Measurements from ENCODE around the gene FGD5. TPM values are rescaled to one million over a fixed set of nuclear protein-coding genes. Genes with fewer than 3 reads are reported as not detected.

Gene FGD5
- polyA plus RNA-seq, 1 donor (not counting 4 experiments of a cell fraction or from before 2014, with no cell fraction given), result not detected

DNA sequence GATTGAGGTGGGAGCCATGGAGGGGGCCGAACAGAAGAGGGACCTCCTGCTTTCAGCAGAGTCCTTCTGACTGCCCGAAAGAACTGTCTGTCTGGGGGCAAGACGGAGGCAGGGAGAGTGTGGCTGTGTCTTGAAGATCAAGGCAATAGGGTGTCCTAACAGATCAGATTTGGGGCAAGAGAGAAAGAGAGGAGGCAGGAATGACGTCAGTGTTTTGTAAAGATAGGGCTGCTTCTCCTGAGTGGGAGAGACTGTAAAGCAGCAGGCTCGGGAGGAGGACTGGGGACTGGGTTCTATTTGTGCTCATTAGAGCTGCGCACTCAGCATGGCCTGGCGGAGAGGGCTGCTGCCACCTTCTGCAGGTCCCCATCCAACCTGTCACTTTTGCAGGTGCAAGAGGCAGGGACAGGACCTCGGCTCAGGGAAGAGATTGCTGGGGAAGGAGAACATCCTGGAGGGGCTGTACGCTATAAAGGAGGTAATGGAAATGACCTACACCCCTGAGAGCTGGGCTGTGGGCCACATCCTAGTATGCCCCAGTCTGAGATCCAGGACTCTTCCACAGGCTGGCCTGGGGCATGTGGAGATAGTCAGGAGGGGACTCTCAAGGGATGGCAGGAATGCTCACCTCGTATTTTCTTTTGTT lies 29.0 kb upstream of the FGD5 start:
- no peak for TF ChIP-seq EZH2 (IDR thresholded peaks at IDR 0.05; ENCODE audit: low read length)
- DNase-seq (ENCODE audit: low read depth, low spot score) (no peak), FAIRE-seq (no peak)
- peaks cover 6% of the 10 kb centered on the region for H3K27me3 ChIP-seq (ENCODE audit: control insufficient read depth, extremely low read depth, insufficient read depth, low read length)
- H3K4me2 ChIP-seq (ENCODE audit: control insufficient read depth, extremely low read depth, insufficient read depth, low read depth, low read length), result no peak overlapping the region
- H3K36me3 ChIP-seq (ENCODE audit: control insufficient read depth in 2 of 2, extremely low read depth in 1 of 2, insufficient read depth in 2 of 2, low read length in 2 of 2), result no peaks in the 10 kb centered on the region
- no peak overlapping the region for H2AFZ ChIP-seq (ENCODE audit: control insufficient read depth, low read length)
- dilution Hi-C loops (cut with MboI; ENCODE audit: extremely low pct_ligation_motif_present, low sequenced_read_pairs), result loop anchor here (5.0 kb wide), 1 partner anchor 48 kb away; no protein-coding TSS in a partner anchor
- no peaks in the 10 kb centered on the region for H3K9me3 ChIP-seq (ENCODE audit: control insufficient read depth, low read depth, low read length)
- no peak overlapping the region for H3K27ac ChIP-seq (ENCODE audit: control insufficient read depth, insufficient read depth, low read length)
- no peak overlapping the region for H3K4me3 ChIP-seq (ENCODE audit: control insufficient read depth in 2 of 3, extremely low read depth in 1 of 3, insufficient read depth in 2 of 3, low read depth in 1 of 3, low read length in 3 of 3)
- no peaks in the 10 kb centered on the region for H4K20me1 ChIP-seq (ENCODE audit: control insufficient read depth, extremely low read depth, insufficient read depth, low read length)
- no peak overlapping the region for H3K9ac ChIP-seq (ENCODE audit: control insufficient read depth, extremely low read depth, insufficient read depth, low read length)
- no peaks in the 10 kb centered on the region for H3K79me2 ChIP-seq (ENCODE audit: control insufficient read depth, insufficient read depth, low read length)
- no peaks in the 10 kb centered on the region for H3K4me1 ChIP-seq (ENCODE audit: control insufficient read depth, extremely low read depth, insufficient read depth, low read length)
- H3K9me1 ChIP-seq (ENCODE audit: control insufficient read depth, extremely low read depth, insufficient read depth, low read length), result no peaks in the 10 kb centered on the region

- Histone ChIP-seq H3K9ac (ENCODE audit: control insufficient read depth, extremely low read depth, insufficient read depth, low read length) (no peak overlapping the region), H2AFZ (ENCODE audit: control insufficient read depth, low read length) (no peak overlapping the region), H3K4me3 (ENCODE audit: control insufficient read depth in 2 of 3, extremely low read depth in 1 of 3, insufficient read depth in 2 of 3, low read depth in 1 of 3, low read length in 3 of 3) (no peak overlapping the region), H3K27me3 (ENCODE audit: control insufficient read depth, extremely low read depth, insufficient read depth, low read length) (peaks cover 10% of the 10 kb centered on the region), H4K20me1 (ENCODE audit: control insufficient read depth, extremely low read depth, insufficient read depth, low read length) (no peaks in the 10 kb centered on the region), H3K36me3 (ENCODE audit: control insufficient read depth in 2 of 2, extremely low read depth in 1 of 2, insufficient read depth in 2 of 2, low read length in 2 of 2) (no peaks in the 10 kb centered on the region), H3K79me2 (ENCODE audit: control insufficient read depth, insufficient read depth, low read length) (no peaks in the 10 kb centered on the region), H3K27ac (ENCODE audit: control insufficient read depth, insufficient read depth, low read length) (no peak overlapping the region), H3K4me1 (ENCODE audit: control insufficient read depth, extremely low read depth, insufficient read depth, low read length) (no peaks in the 10 kb centered on the region), H3K9me1 (ENCODE audit: control insufficient read depth, extremely low read depth, insufficient read depth, low read length) (no peaks in the 10 kb centered on the region), H3K9me3 (ENCODE audit: control insufficient read depth, low read depth, low read length) (no peaks in the 10 kb centered on the region), H3K4me2 (ENCODE audit: control insufficient read depth, extremely low read depth, insufficient read depth, low read depth, low read length) (no peak overlapping the region)
- DNase-seq (ENCODE audit: low read depth, low spot score) (peak; percentile 4), FAIRE-seq (peak; percentile 49)
- TF ChIP-seq CTCF (optimal IDR thresholded peaks at IDR 0.05 in 1 of 3, IDR thresholded peaks at IDR 0.05 in 1 of 3, conservative IDR thresholded peaks at IDR 0.05 in 1 of 3; ENCODE audit: extremely low read depth in 1 of 3, insufficient read depth in 2 of 3, low read length in 3 of 3) (peak; percentile 76 to 90 (median 86)), EZH2 (IDR thresholded peaks at IDR 0.05; ENCODE audit: low read length) (no peak)
- dilution Hi-C loops (cut with MboI; ENCODE audit: extremely low pct_ligation_motif_present, low sequenced_read_pairs), result no loop called here
Observed at GRCh38 chr3:14791343-14791945, 27.3 kb upstream of the FGD5 start.

All from keratinocyte (primary cell).